HL-60 (cell line): Measurements from ENCODE around the gene CHD9.

Source experiments
- GABPA ChIP-seq: IDR thresholded peaks from 2 replicates; pipeline ENCODE4 v1.6.1; 2012; ENCODE audit warnings: low read depth
- POLR2AphosphoS5 ChIP-seq: IDR thresholded peaks from 2 replicates; pipeline ENCODE4 v1.6.1; 2012; ENCODE audit warnings: low read depth
- SPI1 ChIP-seq: IDR thresholded peaks from 2 replicates; pipeline ENCODE4 v1.6.1; 2012; ENCODE audit warnings: low read depth, mild to moderate bottlenecking, borderline replicate concordance
- TF ChIP-seq, protein P1 (sequence below): IDR thresholded peaks from one replicate; pipeline ENCODE4 v1.5.1; 2011; ENCODE audit warnings: low read length, control low read depth, inconsistent platforms; ENCODE audit not compliant: insufficient read depth
- TF ChIP-seq, protein P2 (sequence below): IDR thresholded peaks from 2 replicates; pipeline ENCODE4 v1.6.1; 2012; ENCODE audit warnings: low read depth; ENCODE audit not compliant: insufficient replicate concordance

DNA sequence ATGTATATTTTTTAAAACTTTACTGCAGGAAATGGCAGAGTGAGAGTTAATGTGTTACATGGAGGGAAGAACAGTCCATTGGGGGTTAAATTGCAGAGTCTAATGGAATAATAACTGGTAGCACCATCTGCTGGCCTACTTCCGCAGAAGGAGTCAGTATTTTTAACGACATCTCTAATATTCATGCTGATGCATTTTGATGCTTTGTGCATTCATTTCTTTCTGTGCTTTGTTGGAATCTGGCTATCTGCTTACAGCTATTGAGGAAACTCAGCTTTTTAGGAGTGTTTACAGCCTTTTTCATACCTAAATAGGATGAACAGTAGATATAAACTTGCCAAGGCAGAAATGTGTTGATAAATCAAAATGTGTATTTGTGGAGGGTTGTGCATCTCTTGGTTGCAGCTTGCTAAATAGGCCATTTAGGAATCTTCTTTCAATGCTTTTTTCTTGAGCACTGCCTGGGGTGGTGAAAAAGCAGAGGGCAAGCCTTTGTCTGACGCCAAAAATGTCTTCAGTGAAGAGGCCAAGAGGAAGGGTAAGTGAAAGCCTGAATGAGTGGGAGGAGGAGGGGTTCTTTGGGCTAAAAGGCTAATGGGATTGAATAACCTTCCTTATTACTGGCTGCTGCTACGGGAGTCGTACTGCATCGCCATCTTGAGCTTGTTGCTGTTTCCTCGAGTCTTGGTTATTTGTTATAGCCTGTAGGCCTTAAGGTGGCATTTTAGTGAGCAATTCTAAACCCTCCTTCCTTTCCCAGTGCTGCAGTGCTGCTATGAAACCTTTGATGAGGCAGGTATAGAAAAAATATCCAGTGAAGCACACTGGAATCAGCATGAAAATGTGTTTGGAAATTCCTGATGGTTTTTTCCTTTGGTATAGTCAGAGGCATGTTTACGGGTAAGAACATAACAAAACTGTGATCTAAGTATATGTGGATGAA is 153.3 kb downstream of the CHD9 start:
- TF ChIP-seq, protein P1, sequence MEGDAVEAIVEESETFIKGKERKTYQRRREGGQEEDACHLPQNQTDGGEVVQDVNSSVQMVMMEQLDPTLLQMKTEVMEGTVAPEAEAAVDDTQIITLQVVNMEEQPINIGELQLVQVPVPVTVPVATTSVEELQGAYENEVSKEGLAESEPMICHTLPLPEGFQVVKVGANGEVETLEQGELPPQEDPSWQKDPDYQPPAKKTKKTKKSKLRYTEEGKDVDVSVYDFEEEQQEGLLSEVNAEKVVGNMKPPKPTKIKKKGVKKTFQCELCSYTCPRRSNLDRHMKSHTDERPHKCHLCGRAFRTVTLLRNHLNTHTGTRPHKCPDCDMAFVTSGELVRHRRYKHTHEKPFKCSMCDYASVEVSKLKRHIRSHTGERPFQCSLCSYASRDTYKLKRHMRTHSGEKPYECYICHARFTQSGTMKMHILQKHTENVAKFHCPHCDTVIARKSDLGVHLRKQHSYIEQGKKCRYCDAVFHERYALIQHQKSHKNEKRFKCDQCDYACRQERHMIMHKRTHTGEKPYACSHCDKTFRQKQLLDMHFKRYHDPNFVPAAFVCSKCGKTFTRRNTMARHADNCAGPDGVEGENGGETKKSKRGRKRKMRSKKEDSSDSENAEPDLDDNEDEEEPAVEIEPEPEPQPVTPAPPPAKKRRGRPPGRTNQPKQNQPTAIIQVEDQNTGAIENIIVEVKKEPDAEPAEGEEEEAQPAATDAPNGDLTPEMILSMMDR: peak; percentile 17
- TF ChIP-seq GABPA (no peak), POLR2AphosphoS5 (peak; percentile 50; the same call in 1 of the 2 replicates), SPI1 (no peak)
- TF ChIP-seq, protein P2, sequence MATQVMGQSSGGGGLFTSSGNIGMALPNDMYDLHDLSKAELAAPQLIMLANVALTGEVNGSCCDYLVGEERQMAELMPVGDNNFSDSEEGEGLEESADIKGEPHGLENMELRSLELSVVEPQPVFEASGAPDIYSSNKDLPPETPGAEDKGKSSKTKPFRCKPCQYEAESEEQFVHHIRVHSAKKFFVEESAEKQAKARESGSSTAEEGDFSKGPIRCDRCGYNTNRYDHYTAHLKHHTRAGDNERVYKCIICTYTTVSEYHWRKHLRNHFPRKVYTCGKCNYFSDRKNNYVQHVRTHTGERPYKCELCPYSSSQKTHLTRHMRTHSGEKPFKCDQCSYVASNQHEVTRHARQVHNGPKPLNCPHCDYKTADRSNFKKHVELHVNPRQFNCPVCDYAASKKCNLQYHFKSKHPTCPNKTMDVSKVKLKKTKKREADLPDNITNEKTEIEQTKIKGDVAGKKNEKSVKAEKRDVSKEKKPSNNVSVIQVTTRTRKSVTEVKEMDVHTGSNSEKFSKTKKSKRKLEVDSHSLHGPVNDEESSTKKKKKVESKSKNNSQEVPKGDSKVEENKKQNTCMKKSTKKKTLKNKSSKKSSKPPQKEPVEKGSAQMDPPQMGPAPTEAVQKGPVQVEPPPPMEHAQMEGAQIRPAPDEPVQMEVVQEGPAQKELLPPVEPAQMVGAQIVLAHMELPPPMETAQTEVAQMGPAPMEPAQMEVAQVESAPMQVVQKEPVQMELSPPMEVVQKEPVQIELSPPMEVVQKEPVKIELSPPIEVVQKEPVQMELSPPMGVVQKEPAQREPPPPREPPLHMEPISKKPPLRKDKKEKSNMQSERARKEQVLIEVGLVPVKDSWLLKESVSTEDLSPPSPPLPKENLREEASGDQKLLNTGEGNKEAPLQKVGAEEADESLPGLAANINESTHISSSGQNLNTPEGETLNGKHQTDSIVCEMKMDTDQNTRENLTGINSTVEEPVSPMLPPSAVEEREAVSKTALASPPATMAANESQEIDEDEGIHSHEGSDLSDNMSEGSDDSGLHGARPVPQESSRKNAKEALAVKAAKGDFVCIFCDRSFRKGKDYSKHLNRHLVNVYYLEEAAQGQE: peak; percentile 42
